HTERT RPE-1 (cell line): Measurements from ENCODE around the gene DDX56.
"Not testable (repeated sequence)": the region's sequence is repeated elsewhere in the genome, so short reads cannot be mapped to it uniquely, and the experiment has no call there.

Source experiments
- in situ Hi-C: fragments of 300-500 bp; cut with MboI; formaldehyde crosslinking; loops from 4 replicates; pipeline ENCODE4 v1.14.3; 2020; ENCODE audit warnings: low sequenced_read_pairs

DDX56 gene

GRCh38 chr7:44597181-44597580, 23.5 kb upstream of the DDX56 start:
- in situ Hi-C loops, result not testable (repeated sequence)

GRCh38 chr7:44595934-44596635, 22.4 kb upstream of the DDX56 start:
- in situ Hi-C loops, result no loop called here

- in situ Hi-C loops, result no loop called here
Measured at GRCh38 chr7:44590910-44591309, 17.2 kb upstream of the DDX56 start.

- in situ Hi-C loops, result no loop called here
Measured at GRCh38 chr7:44587843-44588711, 14.4 kb upstream of the DDX56 start.

GRCh38 chr7:44583146-44583865, 9.6 kb upstream of the DDX56 start:
- in situ Hi-C loops, result no loop called here

- in situ Hi-C loops, result no loop called here
Measured at GRCh38 chr7:44581879-44582603, 8.3 kb upstream of the DDX56 start, which contains the start of gene TMED4. Gene TMED4 (minus strand): TSS chr7:44582231. CDS start chr7:44582206, 25 bp downstream.

GRCh38 chr7:44580945-44581878, 7.5 kb upstream of the DDX56 start:
- in situ Hi-C loops, result no loop called here

GRCh38 chr7:44576228-44576627, 2.5 kb upstream of the DDX56 start:
- in situ Hi-C loops, result no loop called here

GRCh38 chr7:44575054-44575453, 1.3 kb upstream of the DDX56 start:
- in situ Hi-C loops, result no loop called here

- in situ Hi-C loops, result no loop called here
Measured at GRCh38 chr7:44574287-44574872, 672 bp upstream of the DDX56 start.

- in situ Hi-C loops, result no loop called here
Measured at GRCh38 chr7:44572771-44573170, 937 bp downstream of the DDX56 start.

- in situ Hi-C loops, result no loop called here
Measured at GRCh38 chr7:44569959-44570358, 3.7 kb downstream of the DDX56 start.

- in situ Hi-C loops, result no loop called here
Measured at GRCh38 chr7:44568771-44569560, 4.7 kb downstream of the DDX56 start.

GRCh38 chr7:44567884-44568283, 5.8 kb downstream of the DDX56 start:
- in situ Hi-C loops, result no loop called here

GRCh38 chr7:44566680-44567079, 7.0 kb downstream of the DDX56 start:
- in situ Hi-C loops, result no loop called here

- in situ Hi-C loops, result no loop called here
Measured at GRCh38 chr7:44565795-44566559, 7.7 kb downstream of the DDX56 start.

- in situ Hi-C loops, result no loop called here
Measured at GRCh38 chr7:44565097-44565794, 8.5 kb downstream of the DDX56 start.
